Measurements from ENCODE around the gene ALG12.

DNA sequence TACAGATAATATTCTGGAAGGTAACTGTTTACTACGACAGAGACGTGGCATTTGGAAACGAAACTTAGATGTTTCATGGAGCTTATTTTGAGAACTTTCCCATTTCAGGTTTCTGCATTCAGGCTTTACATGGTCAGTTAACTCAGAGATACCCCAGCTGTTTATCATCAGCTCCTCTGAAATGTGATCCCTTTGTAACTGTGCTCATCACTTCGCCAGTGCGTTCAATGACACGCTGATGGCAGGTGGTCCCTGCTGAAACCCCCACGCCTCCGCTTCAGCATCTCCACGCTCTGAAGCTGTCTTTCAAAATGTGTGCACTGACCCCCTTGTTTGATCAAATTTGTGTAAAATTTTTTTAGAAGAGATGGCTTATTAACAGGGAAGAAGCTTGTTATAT lies 30.5 kb downstream of the ALG12 start:
- TF ChIP-seq, protein P1, sequence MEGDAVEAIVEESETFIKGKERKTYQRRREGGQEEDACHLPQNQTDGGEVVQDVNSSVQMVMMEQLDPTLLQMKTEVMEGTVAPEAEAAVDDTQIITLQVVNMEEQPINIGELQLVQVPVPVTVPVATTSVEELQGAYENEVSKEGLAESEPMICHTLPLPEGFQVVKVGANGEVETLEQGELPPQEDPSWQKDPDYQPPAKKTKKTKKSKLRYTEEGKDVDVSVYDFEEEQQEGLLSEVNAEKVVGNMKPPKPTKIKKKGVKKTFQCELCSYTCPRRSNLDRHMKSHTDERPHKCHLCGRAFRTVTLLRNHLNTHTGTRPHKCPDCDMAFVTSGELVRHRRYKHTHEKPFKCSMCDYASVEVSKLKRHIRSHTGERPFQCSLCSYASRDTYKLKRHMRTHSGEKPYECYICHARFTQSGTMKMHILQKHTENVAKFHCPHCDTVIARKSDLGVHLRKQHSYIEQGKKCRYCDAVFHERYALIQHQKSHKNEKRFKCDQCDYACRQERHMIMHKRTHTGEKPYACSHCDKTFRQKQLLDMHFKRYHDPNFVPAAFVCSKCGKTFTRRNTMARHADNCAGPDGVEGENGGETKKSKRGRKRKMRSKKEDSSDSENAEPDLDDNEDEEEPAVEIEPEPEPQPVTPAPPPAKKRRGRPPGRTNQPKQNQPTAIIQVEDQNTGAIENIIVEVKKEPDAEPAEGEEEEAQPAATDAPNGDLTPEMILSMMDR (IDR thresholded peaks at IDR 0.05; ENCODE audit: insufficient read depth, low read length, poor library complexity, severe bottlenecking): no peak
- no peak for TF ChIP-seq EZH2phosphoT487 (conservative IDR thresholded peaks at IDR 0.05; ENCODE audit: low read length)

Measured in SU-DHL-6 (cell line).